Retina (tissue), 1 donor: ENCODE results near the gene UVRAG.
A peak's percentile ranks its signal among the peaks of the same experiment; 100 is the strongest.
"Not testable (repeated sequence)": the region's sequence is repeated elsewhere in the genome, so short reads cannot be mapped to it uniquely, and the experiment has no call there.

ENCODE experiments used
- DNase-seq: peaks from one replicate; pipeline ENCODE4 v3.0.0-alpha.2; 2016

The UVRAG gene

GRCh38 chr11:75850787-75851186 lies 35.8 kb downstream of the UVRAG start:
- no peak for DNase-seq

- DNase-seq, result no peak
Observed at GRCh38 chr11:75851203-75851602, 36.2 kb downstream of the UVRAG start.

GRCh38 chr11:75852406-75853017 lies 37.5 kb downstream of the UVRAG start:
- no peak for DNase-seq

- not testable (repeated sequence) for DNase-seq
Observed at GRCh38 chr11:75853563-75853962, 38.6 kb downstream of the UVRAG start.

GRCh38 chr11:75853971-75854370 lies 39.0 kb downstream of the UVRAG start:
- DNase-seq, result no peak

GRCh38 chr11:75855206-75855605 lies 40.2 kb downstream of the UVRAG start:
- DNase-seq, result no peak

- DNase-seq, result no peak
Observed at GRCh38 chr11:75856912-75857311, 41.9 kb downstream of the UVRAG start.

GRCh38 chr11:75858042-75858441 lies 43.0 kb downstream of the UVRAG start:
- DNase-seq, result no peak

GRCh38 chr11:75858613-75859012 lies 43.6 kb downstream of the UVRAG start:
- no peak for DNase-seq

GRCh38 chr11:75859614-75860013 lies 44.6 kb downstream of the UVRAG start:
- DNase-seq, result no peak

- no peak for DNase-seq
Observed at GRCh38 chr11:75862437-75862836, 47.4 kb downstream of the UVRAG start.

- DNase-seq, result peak; percentile 54
Observed at GRCh38 chr11:75867778-75868374, 52.9 kb downstream of the UVRAG start.

GRCh38 chr11:75868990-75869389 lies 54.0 kb downstream of the UVRAG start:
- no peak for DNase-seq

GRCh38 chr11:75869661-75870455 lies 54.8 kb downstream of the UVRAG start:
- no peak for DNase-seq

- no peak for DNase-seq
Observed at GRCh38 chr11:75872887-75873416, 57.9 kb downstream of the UVRAG start.

GRCh38 chr11:75873417-75874221 lies 58.6 kb downstream of the UVRAG start:
- DNase-seq, result no peak

- DNase-seq, result no peak
Observed at GRCh38 chr11:75874684-75875341, 59.8 kb downstream of the UVRAG start.

- DNase-seq, result not testable (repeated sequence)
Observed at GRCh38 chr11:75877327-75877726, 62.3 kb downstream of the UVRAG start.

- DNase-seq, result not testable (repeated sequence)
Observed at GRCh38 chr11:75877931-75878330, 62.9 kb downstream of the UVRAG start.

GRCh38 chr11:75878933-75879332 lies 63.9 kb downstream of the UVRAG start:
- DNase-seq, result no peak

- DNase-seq, result no peak
Observed at GRCh38 chr11:75879737-75880136, 64.7 kb downstream of the UVRAG start.

- DNase-seq, result not testable (repeated sequence)
Observed at GRCh38 chr11:75880343-75880742, 65.3 kb downstream of the UVRAG start.
